MG63 (cell line): Measurements from ENCODE around the gene ATG9A. TPM values are rescaled to one million over a fixed set of nuclear protein-coding genes. Genes with fewer than 3 reads are reported as not detected.
A peak's percentile ranks its signal among the peaks of the same experiment; 100 is the strongest.

ENCODE experiments used
- DNase-seq: peaks from one replicate; pipeline ENCODE4 v3.0.0-alpha.2; 2020
- H3K27me3 ChIP-seq: fragments of 250-450 bp; sonication (Bioruptor Pico); 2 replicates; pipeline ENCODE4 v1.5.1; 2020; ENCODE audit warnings: mild to moderate bottlenecking, moderate library complexity
- H3K36me3 ChIP-seq: fragments of 250-450 bp; sonication (Bioruptor Pico); 2 replicates; pipeline ENCODE4 v1.5.1; 2020; ENCODE audit warnings: mild to moderate bottlenecking, moderate library complexity
- H3K4me3 ChIP-seq: fragments of 250-450 bp; sonication (Bioruptor Pico); 2 replicates; pipeline ENCODE4 v1.5.1; 2020; ENCODE audit warnings: mild to moderate bottlenecking, moderate library complexity
- H3K9me3 ChIP-seq: fragments of 250-450 bp; sonication (Bioruptor Pico); 2 replicates; pipeline ENCODE4 v1.5.1; 2020; ENCODE audit warnings: mild to moderate bottlenecking, moderate library complexity
- total RNA-seq: library from RNA; depleted of rRNA; stranded (reverse); fragments of >200 nt; shearing (Covaris generic); gene quantifications from 2 replicates; pipeline ENCODE4 v1.2.3, GENCODE V29; 2014; ENCODE audit warnings: low replicate concordance; rRNA removed

Gene ATG9A, protein sequence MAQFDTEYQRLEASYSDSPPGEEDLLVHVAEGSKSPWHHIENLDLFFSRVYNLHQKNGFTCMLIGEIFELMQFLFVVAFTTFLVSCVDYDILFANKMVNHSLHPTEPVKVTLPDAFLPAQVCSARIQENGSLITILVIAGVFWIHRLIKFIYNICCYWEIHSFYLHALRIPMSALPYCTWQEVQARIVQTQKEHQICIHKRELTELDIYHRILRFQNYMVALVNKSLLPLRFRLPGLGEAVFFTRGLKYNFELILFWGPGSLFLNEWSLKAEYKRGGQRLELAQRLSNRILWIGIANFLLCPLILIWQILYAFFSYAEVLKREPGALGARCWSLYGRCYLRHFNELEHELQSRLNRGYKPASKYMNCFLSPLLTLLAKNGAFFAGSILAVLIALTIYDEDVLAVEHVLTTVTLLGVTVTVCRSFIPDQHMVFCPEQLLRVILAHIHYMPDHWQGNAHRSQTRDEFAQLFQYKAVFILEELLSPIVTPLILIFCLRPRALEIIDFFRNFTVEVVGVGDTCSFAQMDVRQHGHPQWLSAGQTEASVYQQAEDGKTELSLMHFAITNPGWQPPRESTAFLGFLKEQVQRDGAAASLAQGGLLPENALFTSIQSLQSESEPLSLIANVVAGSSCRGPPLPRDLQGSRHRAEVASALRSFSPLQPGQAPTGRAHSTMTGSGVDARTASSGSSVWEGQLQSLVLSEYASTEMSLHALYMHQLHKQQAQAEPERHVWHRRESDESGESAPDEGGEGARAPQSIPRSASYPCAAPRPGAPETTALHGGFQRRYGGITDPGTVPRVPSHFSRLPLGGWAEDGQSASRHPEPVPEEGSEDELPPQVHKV
- total RNA-seq: 74.5 and 90.6 TPM in 2 replicates

DNA sequence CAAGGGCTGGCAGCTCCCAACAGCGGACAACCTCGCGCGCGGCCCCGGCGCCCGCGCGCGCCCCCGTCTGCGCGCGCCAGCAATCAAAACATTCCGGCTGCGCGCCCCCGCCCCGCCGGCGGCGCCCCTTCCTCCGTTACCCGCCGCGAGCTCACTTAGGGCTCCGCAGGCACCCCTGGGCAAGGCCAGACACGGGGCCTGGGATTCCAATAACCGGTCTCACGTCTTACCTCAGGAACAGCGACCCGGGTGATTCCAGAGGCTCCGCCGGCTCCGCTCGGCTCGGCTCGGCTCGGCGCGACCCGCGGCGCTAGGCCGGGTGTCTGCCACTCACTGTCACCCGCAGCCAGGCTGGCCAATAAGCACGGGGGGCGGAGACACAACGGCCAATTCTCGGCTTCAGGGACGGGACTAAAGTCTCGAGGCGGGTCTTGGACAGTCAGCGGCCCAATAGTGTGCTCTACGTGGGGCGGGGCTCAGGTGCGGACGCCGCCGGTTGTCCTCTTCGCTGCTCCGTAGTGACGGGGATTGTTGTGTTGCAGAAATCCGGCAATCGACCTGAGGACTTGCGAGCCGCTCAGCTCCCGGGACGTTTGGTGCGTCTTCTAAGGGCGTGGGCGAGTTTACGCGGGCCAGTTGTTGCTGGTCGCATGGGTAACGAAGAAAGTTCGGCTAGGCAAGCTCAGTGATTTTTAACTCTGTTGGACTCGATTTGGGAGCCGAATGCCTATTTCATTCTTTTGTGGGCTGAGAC lies at the start of gene ATG9A, which contains the start of gene ANKZF1:
Gene ATG9A, minus strand, starts transcription at position 332 of the 754 bp plus-strand sequence. CDS start 1,612 bp downstream, outside the sequence.
Gene ANKZF1, plus strand, starts transcription at position 502 of the 754 bp plus-strand sequence. CDS start 452 bp downstream, outside the sequence.
- Histone ChIP-seq H3K27me3 (no peaks in the 10 kb centered on the region), H3K36me3 (peaks cover 55% of the 10 kb centered on the region), H3K9me3 (no peaks in the 10 kb centered on the region), H3K4me3 (peak within 1 kb of the TSS; percentile 74)
- DNase-seq: peak; percentile 99

DNA sequence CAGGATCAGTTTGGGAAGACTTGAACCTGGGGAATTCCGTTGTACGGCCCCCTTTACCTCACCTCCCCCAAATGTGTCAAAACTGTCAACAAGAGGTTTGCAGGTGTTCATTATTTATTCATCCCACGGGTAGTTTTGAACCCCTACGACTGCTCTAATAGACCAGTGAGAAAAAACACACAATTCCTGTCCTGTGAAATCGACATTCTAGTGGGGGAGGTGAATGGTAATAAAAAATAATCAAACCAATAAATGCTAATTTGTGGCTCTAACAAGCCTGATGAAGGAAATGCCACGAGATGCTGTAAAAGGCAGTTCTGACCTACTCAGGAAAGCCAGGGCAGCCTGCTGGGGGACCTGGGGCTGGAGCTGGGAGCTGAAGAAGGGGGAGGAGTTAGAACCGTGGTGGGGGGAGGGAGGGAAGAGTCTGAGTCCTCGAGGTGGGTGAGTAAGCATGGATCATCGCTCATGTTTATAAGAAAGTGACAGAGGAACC lies 49.3 kb upstream of the ATG9A start:
- no peaks in the 10 kb centered on the region for H3K9me3 ChIP-seq
- no peak for DNase-seq
- H3K27me3 ChIP-seq: no peaks in the 10 kb centered on the region
- H3K4me3 ChIP-seq: peak overlapping the region; percentile 58
- peaks cover 21% of the 10 kb centered on the region for H3K36me3 ChIP-seq

DNA sequence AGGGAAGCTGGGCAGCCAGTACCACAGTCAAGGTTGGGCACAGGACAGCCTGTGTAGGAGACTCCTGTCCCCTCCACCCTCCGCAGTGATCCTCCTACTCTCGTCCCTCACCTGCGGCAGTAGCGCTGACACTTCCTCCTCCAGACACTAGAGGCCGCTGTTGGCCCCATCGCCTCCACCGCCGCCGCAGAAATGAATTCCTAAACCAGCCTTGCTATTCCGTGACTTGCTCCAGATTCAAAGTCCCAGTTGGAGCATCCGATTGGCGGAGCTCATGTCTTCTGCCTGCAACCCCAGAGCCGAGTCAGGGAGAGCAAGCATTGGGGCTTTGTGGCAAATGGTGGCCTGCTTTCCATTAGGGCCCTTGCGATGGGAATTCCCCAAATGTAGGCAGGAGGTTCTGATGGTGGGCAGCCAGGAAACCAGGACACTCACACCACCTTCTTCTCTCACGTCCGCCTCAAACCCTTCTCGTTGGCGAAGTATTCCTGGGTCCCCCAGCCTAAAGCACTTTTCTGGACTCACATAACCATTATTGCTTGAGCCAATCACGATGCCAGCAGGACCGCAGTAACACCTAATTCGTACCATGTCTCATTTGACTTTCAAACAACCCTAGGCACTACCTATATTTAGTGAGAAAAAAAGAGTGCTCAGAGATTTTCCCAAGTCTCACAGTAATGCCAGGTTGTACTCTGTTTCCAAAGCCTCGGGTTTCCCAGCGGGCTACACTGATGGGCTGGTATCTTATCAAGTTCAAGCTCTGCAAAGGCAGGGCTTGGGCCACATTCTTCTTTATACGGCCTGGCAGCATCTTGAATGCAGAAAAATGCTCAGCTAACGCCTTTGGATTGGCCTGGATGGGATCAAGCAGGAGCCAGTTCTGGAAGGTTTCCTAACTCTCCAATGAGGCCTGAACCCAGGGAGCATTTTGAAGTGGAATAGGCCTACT lies 48.5 kb upstream of the ATG9A start:
- Histone ChIP-seq H3K36me3 (peaks cover 19% of the 10 kb centered on the region), H3K9me3 (no peaks in the 10 kb centered on the region), H3K27me3 (no peaks in the 10 kb centered on the region), H3K4me3 (no peak overlapping the region)
- peak; percentile 62 for DNase-seq

DNA sequence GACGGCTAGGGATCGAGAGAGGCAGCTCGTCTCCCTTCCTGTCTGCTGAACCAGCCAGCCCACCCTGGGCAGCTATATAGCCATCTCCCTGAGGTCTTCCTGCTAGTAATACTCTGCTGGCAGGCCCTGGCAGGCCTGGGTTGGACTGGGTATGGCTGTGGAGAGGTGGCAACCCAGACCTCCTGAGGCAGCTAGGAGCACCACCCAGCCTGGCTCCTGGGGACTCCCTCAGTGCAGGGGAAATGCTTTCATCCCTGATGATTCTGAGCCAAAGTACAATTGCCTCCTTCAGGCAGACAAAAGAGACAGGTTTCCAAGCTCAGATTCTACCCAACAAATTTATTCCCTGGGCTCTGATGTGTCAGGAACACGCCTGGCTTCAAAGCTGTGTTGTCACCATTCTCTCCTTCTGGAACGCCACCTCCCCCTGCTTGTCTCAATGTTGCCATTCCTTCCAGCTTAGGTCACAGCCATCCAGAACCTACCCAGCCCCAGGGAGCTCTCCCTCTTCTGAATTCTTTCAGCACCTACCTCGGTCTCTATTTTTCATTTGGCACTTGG lies 45.0 kb upstream of the ATG9A start:
- H3K4me3 ChIP-seq: no peak overlapping the region
- DNase-seq: peak; percentile 75
- no peaks in the 10 kb centered on the region for H3K9me3 ChIP-seq
- no peaks in the 10 kb centered on the region for H3K36me3 ChIP-seq
- no peaks in the 10 kb centered on the region for H3K27me3 ChIP-seq

DNA sequence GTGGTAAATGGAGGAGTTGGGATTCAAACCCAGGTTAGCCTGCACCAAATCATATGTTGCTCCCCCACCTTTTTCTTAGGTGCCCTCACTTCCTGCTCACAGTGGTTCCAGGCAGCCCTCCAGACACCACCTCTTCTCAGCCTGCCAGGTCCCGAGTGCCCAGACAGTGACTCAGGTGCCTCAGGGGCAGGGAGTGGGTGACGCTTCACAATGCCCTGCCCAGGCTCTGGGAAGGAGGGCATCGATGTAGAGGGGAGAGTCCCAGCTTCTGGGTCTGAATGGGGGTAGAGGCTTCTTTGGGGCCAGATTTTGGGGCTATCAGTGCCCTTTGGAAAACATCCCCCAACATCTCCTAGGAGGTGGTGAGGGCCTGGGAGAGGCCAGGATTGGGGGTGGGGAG lies 44.5 kb upstream of the ATG9A start:
- no peaks in the 10 kb centered on the region for H3K36me3 ChIP-seq

DNA sequence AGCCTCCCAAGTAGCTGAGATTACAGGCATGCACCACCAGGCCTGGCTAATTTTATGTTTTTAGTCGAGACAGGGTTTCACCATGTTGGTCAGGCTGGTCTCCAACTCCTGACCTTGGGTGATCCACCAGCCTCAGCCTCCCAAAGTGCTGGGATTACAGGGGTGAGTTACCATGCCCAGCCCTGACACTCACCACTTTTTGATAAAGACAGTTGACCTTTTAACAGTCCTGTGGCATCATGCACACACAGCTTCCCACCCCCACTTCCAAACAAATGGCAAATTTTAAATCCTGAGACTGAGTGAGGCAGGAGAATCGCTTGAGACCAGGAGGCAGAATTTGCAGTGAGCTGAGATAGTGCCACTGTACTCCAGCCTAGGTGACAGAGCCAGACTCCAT lies 43.6 kb upstream of the ATG9A start:
- peak; percentile 60 for DNase-seq
- H3K36me3 ChIP-seq: no peaks in the 10 kb centered on the region
- H3K9me3 ChIP-seq: no peaks in the 10 kb centered on the region
- no peaks in the 10 kb centered on the region for H3K27me3 ChIP-seq
- H3K4me3 ChIP-seq: no peak overlapping the region

More for the DNA sequence above, 44.5 kb upstream of the ATG9A start:
- Histone ChIP-seq H3K9me3 (no peaks in the 10 kb centered on the region), H3K27me3 (no peaks in the 10 kb centered on the region), H3K4me3 (no peak overlapping the region)
- peak; percentile 77 for DNase-seq

DNA sequence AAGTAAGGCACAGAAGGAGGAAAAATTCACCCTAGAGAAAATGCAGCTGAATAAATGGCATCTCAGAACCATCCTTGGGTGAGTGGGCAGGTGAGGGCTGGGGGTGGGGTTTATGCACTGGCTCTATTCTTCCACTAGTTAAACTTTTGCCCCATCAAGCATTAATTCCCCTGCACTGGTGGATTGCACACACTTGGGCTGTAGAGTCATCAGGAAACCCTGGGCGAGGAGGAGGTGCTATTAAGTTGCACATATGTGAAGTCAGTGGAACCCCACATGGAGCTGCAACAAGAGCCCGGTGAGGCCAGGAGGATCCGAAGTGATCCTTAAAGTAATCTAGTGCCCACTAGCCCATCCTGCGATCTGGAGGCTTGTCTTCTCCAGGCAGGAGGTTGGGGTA lies 42.9 kb upstream of the ATG9A start:
- Histone ChIP-seq H3K9me3 (no peaks in the 10 kb centered on the region), H3K27me3 (no peaks in the 10 kb centered on the region), H3K36me3 (no peaks in the 10 kb centered on the region), H3K4me3 (no peak overlapping the region)
- no peak for DNase-seq

DNA sequence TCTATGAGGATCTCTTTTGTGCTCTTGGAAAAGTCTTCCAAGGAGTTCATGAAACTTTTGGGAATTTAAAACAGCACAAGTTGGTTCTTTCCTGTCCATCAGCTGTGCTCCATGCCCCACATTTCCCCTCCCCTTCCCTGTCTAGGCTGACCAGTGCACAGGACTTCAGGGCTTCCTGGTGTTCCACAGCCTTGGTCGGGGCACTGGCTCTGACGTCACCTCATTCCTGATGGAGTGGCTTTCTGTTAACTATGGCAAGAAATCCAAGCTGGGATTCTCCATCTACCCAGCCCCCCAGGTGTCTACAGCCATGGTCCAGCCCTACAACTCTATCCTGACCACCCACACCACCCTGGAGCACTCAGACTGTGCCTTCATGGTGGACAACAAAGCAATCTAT lies 41.6 kb upstream of the ATG9A start:
- H3K36me3 ChIP-seq: no peaks in the 10 kb centered on the region
- no peaks in the 10 kb centered on the region for H3K9me3 ChIP-seq
- DNase-seq: no peak
- no peak overlapping the region for H3K4me3 ChIP-seq
- H3K27me3 ChIP-seq: no peaks in the 10 kb centered on the region

DNA sequence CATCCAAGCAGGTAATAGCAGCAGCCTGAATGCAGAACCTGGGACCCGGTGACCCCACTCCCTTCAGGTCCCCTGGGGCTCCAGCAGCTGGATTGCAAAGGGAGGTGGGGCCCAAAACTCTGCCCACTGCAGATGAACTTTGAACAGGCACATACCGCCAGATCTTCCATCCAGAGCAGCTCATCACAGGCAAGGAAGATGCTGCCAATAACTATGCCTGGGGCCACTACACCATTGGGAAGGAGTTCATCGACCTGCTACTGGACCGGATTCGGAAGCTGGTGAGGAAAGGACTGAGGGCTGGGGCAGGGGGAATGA lies 40.6 kb upstream of the ATG9A start:
- no peak for DNase-seq
- H3K9me3 ChIP-seq: no peaks in the 10 kb centered on the region
- no peak overlapping the region for H3K4me3 ChIP-seq
- no peaks in the 10 kb centered on the region for H3K27me3 ChIP-seq
- no peaks in the 10 kb centered on the region for H3K36me3 ChIP-seq

DNA sequence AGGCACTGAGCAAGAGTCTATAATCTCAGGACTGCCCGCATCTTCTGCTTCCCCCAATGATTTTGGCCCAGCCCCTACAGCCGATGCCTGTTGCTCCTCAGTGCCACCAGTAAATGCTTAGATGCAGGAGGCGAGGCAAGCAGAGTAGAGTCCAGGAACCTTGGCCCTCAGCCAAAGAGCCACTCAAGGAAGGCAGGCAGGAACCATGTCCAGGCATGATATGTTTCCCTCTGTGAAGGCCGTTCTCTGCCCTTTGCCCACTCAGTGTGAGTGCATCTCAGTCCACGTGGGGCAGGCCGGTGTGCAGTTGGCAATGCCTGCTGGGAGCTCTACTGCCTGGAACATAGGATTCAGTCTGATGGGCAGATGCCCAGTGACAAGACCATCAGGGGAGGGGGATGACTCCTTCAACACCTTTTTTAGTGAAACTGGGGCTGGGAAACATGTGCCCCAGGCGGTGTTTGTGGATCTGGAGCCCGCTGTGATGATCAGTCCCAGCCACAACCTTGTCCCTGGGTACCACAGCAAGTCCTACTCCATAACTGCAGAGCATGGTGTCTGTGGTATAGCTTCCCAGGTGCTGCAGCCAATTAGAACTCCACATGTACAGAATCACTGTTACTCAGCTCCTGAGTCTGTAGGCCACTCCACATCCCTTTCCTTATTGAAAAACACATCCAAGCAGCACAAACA lies 40.1 kb upstream of the ATG9A start:
- Histone ChIP-seq H3K36me3 (no peaks in the 10 kb centered on the region), H3K9me3 (no peaks in the 10 kb centered on the region), H3K27me3 (no peaks in the 10 kb centered on the region), H3K4me3 (no peak overlapping the region)
- DNase-seq: no peak

DNA sequence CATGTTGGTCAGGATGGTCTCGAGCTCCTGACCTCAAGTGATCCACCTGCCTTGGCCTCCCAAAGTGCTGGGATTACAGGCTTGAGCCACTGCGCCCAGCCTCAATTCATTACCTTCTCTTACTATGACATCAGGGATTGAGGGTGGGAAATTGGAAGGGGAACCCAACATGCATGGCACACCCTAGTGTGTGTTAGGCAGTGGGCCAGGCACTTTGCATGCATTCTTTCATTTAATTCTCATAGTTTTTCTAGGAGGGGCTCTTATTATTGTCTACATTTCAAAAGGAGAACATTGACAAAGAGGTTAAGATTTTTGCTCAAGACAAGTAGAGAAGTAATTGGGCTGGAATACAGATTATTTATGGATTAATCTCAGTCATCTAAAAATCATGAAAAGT lies 38.9 kb upstream of the ATG9A start:
- Histone ChIP-seq H3K27me3 (no peaks in the 10 kb centered on the region), H3K9me3 (no peaks in the 10 kb centered on the region), H3K36me3 (no peaks in the 10 kb centered on the region), H3K4me3 (no peak overlapping the region)
- DNase-seq: no peak

DNA sequence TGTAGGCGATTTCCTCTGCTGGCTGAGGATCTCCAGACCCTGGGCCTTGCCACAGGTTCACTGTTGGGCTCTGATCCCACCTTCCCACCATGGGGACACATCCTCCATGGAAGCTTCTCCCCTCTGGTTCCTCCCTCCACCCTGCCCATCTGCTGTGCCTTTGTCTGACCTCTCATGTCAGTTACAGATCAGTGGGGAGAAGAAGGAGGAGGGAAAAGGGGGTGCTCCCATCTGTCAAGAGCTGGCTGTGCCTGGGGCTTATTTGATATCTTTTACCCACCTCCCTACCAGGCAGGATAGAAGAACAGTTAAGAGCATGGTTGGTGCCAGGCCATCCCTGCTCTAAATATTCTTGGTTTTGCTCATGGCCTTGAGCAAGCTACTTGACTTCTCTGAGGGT lies 37.5 kb upstream of the ATG9A start:
- DNase-seq: no peak
- Histone ChIP-seq H3K27me3 (no peaks in the 10 kb centered on the region), H3K36me3 (no peaks in the 10 kb centered on the region), H3K9me3 (no peaks in the 10 kb centered on the region), H3K4me3 (no peak overlapping the region)

DNA sequence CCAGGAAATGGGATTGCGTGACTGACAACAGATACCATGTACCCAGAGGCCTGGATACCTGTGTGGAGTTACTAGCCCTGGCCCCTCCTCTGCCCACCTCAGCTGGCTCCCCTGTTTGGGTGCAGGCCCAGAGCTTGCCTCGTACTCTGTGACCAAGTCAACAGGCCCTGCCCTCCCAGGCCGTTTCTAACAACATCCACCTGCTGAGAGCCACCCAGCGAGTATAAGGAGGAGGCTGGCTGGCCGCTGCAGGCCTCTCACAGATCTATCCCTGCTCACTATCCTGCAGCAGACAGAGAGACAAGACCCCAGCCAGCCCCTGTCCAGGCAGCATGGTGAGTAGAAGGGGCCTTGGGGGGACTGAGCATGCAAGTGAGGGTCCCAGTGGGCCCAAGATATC lies 36.8 kb upstream of the ATG9A start:
- no peak for DNase-seq
- Histone ChIP-seq H3K9me3 (no peaks in the 10 kb centered on the region), H3K4me3 (no peak overlapping the region), H3K36me3 (no peaks in the 10 kb centered on the region), H3K27me3 (no peaks in the 10 kb centered on the region)

DNA sequence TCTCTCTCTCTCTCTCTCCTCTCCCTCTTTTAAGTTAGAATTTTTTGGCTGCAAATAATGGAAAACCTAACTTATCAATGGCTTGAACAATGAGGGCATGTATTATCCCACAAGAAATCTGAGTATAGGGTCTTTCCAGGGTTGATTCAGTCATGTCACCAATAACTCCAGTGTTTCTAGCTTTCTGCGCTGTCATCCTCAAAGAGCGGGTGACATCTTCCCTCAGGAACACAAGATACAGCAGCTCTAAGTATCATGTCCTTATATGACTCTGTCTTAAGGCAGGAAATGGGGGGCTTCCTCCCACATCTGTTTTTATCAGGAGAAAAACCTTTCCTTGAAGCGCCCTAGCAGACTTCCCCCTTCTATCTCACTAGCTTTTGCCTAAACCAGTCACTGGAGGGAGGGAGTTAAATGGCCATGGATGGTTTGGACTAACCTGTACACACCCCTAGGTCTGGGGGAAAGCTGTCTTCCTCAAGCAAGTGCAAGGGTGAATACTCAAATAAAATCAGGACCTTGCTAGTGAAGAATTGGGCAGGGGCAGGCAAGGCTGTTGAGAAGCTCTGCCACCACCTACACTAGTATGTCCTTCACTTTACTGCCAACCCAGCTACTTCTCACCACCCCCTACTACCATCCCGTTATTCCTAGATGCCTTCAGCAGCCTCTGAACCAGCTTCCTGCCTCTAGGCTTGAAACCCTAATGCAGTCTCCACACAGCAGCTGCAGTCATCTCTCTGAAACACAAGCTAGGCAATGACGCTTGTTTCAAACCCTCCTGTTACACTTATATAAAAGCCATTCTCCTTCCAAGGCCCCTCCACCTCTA lies 31.8 kb upstream of the ATG9A start:
- H3K36me3 ChIP-seq: no peaks in the 10 kb centered on the region
- H3K9me3 ChIP-seq: no peaks in the 10 kb centered on the region
- DNase-seq: no peak
- H3K27me3 ChIP-seq: no peaks in the 10 kb centered on the region
- no peak overlapping the region for H3K4me3 ChIP-seq
